Measurements from ENCODE around the gene HOXA10.

GRCh38 chr7:27138472-27138871 is 35.6 kb downstream of the HOXA10 start:
- no peak for TF ChIP-seq TAF1 (IDR thresholded peaks at IDR 0.05; ENCODE audit: borderline replicate concordance, low read depth, low read length)
- no peak for TF ChIP-seq POLR2AphosphoS5 (IDR thresholded peaks at IDR 0.05; ENCODE audit: low read depth, low read length)

Measured in GM12892 (cell line).